ENCODE results near the gene ANKRD52. TPM values are rescaled to one million over a fixed set of nuclear protein-coding genes. Genes with fewer than 3 reads are reported as not detected.

The ANKRD52 gene
- total RNA-seq, 1 donor from 2014 or later = 67.7 TPM

DNA sequence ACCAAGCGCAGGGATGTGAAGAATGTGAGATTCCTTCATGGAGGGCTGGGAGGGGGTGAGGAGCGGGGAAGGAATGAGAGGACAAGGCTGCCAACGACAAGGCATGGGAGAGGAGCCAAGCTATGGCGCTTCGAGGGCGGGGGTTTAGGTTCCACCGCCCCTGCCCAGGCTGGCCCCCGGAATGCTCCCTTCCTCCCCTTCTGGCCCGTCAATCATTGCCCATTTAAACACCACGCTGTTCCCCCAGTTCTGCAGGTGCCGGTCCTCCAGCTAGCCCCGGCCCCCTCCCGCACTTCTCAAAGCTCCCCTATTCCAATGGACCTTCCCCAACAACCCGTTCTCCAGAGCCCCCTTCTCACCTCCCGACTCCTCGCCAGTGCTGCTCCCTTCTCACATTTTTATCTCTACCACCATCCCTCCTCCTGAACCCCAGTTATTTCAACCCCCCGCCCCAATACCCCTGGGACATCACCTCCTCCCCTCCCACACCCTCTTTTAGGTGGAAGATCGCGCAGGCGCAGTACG lies 36.9 kb downstream of the ANKRD52 start:
- Mint-ChIP-seq H3K9me3 (ENCODE audit: unreplicated experiment) (no peaks in the 10 kb centered on the region), H3K27ac (ENCODE audit: unreplicated experiment) (peak overlapping the region; percentile 99), H3K4me1 (ENCODE audit: unreplicated experiment) (peaks cover 40% of the 10 kb centered on the region), H3K27me3 (ENCODE audit: unreplicated experiment) (no peaks in the 10 kb centered on the region), H3K4me3 (ENCODE audit: unreplicated experiment) (peak overlapping the region; percentile 99), H3K36me3 (ENCODE audit: unreplicated experiment) (peaks cover 5% of the 10 kb centered on the region)
- TF ChIP-seq, protein P1, sequence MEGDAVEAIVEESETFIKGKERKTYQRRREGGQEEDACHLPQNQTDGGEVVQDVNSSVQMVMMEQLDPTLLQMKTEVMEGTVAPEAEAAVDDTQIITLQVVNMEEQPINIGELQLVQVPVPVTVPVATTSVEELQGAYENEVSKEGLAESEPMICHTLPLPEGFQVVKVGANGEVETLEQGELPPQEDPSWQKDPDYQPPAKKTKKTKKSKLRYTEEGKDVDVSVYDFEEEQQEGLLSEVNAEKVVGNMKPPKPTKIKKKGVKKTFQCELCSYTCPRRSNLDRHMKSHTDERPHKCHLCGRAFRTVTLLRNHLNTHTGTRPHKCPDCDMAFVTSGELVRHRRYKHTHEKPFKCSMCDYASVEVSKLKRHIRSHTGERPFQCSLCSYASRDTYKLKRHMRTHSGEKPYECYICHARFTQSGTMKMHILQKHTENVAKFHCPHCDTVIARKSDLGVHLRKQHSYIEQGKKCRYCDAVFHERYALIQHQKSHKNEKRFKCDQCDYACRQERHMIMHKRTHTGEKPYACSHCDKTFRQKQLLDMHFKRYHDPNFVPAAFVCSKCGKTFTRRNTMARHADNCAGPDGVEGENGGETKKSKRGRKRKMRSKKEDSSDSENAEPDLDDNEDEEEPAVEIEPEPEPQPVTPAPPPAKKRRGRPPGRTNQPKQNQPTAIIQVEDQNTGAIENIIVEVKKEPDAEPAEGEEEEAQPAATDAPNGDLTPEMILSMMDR (IDR thresholded peaks at IDR 0.05) = no peak
- no peak for DNase-seq (ENCODE audit: extremely low spot score, unreplicated experiment)

DNA sequence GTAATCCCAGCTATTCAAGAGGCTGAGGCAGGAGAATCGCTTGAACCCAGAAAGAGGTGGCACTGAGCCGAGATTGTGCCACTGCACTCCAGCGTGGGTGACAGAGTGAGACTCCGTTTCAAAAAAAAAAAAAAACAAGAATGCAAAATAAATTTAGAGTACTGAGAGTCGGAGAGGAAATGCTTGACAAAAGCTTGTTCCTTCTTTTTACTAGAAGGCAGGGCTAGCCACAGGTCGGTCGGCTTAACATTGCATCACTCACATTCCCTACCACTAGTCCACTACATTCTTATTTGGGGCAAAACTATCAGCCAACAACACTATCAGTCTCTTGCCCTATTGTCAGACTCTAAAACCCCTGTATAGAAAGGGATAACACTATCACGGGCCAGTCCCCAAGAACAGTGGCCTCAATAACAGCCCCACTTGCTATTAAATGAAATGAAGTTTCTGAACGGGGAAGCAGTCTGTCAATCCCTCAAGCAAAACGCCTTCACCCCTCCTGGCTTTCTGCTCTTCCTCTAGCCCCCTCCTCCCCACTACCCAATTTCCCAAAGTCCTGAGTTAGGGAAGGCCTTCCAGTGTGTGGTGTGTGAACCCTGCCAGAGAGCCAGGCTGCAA lies 37.5 kb downstream of the ANKRD52 start:
- no peaks in the 10 kb centered on the region for H3K27me3 Mint-ChIP-seq (ENCODE audit: unreplicated experiment)
- TF ChIP-seq, protein P1 (IDR thresholded peaks at IDR 0.05) = no peak
- H3K4me1 Mint-ChIP-seq (ENCODE audit: unreplicated experiment) = peaks cover 40% of the 10 kb centered on the region
- peaks cover 6% of the 10 kb centered on the region for H3K36me3 Mint-ChIP-seq (ENCODE audit: unreplicated experiment)
- no peak for DNase-seq (ENCODE audit: extremely low spot score, unreplicated experiment)
- no peaks in the 10 kb centered on the region for H3K9me3 Mint-ChIP-seq (ENCODE audit: unreplicated experiment)
- peak overlapping the region; percentile 99 for H3K27ac Mint-ChIP-seq (ENCODE audit: unreplicated experiment)
- peak overlapping the region; percentile 99 for H3K4me3 Mint-ChIP-seq (ENCODE audit: unreplicated experiment)

DNA sequence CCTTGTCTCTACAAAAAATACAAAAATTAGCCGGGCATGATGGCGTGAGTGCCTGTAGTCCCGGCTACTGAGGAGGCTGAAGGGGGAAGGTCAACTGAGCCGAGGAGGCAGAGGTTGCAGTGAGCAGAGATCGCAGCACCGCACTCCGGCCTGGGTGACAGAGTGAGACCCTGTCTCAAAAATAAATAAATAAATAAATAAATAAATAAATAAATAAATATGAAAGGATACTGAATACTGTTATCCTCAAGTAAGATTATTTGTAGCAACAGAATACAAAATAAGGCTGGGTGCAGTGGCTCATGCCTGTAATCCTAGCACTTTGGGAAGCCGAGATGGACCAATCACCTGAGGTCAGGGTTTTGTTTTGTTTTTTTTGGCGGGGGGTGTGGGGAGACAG lies 38.3 kb downstream of the ANKRD52 start:
- H3K4me1 Mint-ChIP-seq (ENCODE audit: unreplicated experiment) = peaks cover 32% of the 10 kb centered on the region
- peaks cover 10% of the 10 kb centered on the region for H3K36me3 Mint-ChIP-seq (ENCODE audit: unreplicated experiment)
- peak overlapping the region; percentile 22 for H3K4me3 Mint-ChIP-seq (ENCODE audit: unreplicated experiment)
- H3K9me3 Mint-ChIP-seq (ENCODE audit: unreplicated experiment) = no peaks in the 10 kb centered on the region
- H3K27ac Mint-ChIP-seq (ENCODE audit: unreplicated experiment) = peak overlapping the region; percentile 57
- no peak for DNase-seq (ENCODE audit: extremely low spot score, unreplicated experiment)
- H3K27me3 Mint-ChIP-seq (ENCODE audit: unreplicated experiment) = no peaks in the 10 kb centered on the region
- TF ChIP-seq, protein P1 (IDR thresholded peaks at IDR 0.05) = no peak

DNA sequence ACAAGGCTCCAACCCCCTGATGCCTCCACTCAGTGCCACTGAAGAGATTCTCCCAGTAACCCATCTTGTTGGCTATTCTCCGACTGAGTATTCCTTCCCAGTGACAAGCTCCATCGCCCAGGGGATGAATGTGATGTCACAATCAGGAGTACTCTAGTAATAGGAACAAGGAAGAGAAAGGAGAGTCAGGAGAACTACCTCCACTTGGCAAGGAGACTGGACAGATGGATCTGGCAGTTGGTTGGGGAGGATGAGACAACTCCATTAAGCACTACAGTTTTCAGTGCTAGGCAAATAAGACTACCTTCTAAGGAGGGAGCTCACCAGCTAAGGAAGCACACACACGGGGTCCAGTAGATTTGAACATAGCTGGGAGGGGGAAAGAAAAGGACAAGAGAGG lies 41.7 kb downstream of the ANKRD52 start:
- Mint-ChIP-seq H3K27me3 (ENCODE audit: unreplicated experiment) (no peaks in the 10 kb centered on the region), H3K4me1 (ENCODE audit: unreplicated experiment) (peaks cover 9% of the 10 kb centered on the region), H3K9me3 (ENCODE audit: unreplicated experiment) (no peaks in the 10 kb centered on the region), H3K4me3 (ENCODE audit: unreplicated experiment) (no peak overlapping the region), H3K27ac (ENCODE audit: unreplicated experiment) (no peak overlapping the region), H3K36me3 (ENCODE audit: unreplicated experiment) (peaks cover 29% of the 10 kb centered on the region)
- no peak for DNase-seq (ENCODE audit: extremely low spot score, unreplicated experiment)
- TF ChIP-seq, protein P1 (IDR thresholded peaks at IDR 0.05) = no peak

DNA sequence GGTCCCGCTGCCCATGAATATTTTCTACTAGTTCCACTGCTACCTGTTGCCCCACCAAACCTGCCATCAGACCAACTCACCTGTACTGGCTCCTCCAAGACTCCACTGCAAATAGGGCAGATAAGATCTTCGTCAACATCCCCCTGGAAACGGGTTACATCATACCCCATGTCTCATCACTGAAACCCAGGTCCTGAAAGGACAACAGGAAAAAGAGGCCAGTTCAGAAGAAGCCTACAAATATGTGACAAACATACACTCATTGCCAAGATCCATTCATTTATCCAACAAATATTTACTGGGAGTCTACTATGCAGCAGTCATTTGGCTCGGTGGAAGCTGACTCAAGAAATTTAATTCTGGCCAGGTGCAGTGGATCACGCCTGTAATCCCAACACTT lies 44.3 kb downstream of the ANKRD52 start:
- no peak overlapping the region for H3K4me3 Mint-ChIP-seq (ENCODE audit: unreplicated experiment)
- no peaks in the 10 kb centered on the region for H3K9me3 Mint-ChIP-seq (ENCODE audit: unreplicated experiment)
- H3K36me3 Mint-ChIP-seq (ENCODE audit: unreplicated experiment) = peaks cover 39% of the 10 kb centered on the region
- H3K4me1 Mint-ChIP-seq (ENCODE audit: unreplicated experiment) = peaks cover 3% of the 10 kb centered on the region
- TF ChIP-seq, protein P1 (IDR thresholded peaks at IDR 0.05) = no peak
- H3K27ac Mint-ChIP-seq (ENCODE audit: unreplicated experiment) = no peak overlapping the region
- H3K27me3 Mint-ChIP-seq (ENCODE audit: unreplicated experiment) = no peaks in the 10 kb centered on the region
- no peak for DNase-seq (ENCODE audit: extremely low spot score, unreplicated experiment)

Measured in osteocyte (in vitro differentiated cells).